Measurements from ENCODE around the gene RBM19. TPM values are rescaled to one million over a fixed set of nuclear protein-coding genes. Genes with fewer than 3 reads are reported as not detected.

The RBM19 gene
- total RNA-seq, 1 experiment from 2014 or later = 35.7 TPM

DNA sequence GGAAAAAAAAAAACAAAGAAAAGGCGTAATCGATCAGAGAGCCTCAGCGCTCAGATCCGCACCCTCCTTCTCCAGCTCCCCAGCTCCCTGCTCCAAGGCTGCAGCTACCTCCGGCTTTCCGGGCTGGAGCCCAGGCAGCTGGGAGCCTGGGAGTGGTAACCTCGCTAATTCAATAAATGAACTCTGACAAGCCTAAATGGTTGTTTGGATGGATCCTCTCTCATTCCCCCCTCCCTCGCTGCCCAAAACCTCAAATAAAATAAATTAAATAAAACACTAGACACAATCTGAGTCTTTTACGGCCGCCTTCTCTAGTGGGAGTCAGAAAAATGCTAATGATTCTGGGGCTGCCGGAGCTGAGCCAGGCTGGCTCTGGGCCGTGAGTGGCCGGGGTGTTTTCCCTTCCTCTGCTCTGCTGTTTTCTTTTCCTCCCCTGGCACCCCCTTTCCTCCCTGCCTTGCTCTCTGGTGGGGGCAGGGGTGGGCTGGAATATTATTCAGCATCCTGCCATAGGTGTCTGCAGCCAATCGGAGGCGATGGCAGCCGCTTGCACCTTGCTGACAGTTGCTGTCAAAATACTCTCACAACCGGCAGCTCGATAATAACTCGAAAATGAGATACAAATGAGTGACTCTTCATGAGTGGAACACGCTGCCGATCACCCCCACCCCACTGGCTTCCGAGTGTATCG lies 76.1 kb downstream of the RBM19 start:
- Mint-ChIP-seq H3K27ac (ENCODE audit: unreplicated experiment) (no peak overlapping the region), H3K4me3 (ENCODE audit: unreplicated experiment) (no peak overlapping the region), H3K9me3 (ENCODE audit: unreplicated experiment) (no peaks in the 10 kb centered on the region), H3K27me3 (ENCODE audit: insufficient read depth, unreplicated experiment) (no peaks in the 10 kb centered on the region), H3K36me3 (ENCODE audit: insufficient read depth, unreplicated experiment) (no peaks in the 10 kb centered on the region), H3K4me1 (ENCODE audit: low read depth, unreplicated experiment) (no peaks in the 10 kb centered on the region)
- H3K36me3 ChIP-seq (ENCODE audit: control insufficient read depth, insufficient read depth, low read length) = no peaks in the 10 kb centered on the region; the same call in 1 of the 2 replicates
- no peak for DNase-seq
- CTCF ChIA-PET = no interaction called here
- H3K4me3 ChIP-seq (ENCODE audit: low read depth, low read length) = no peak overlapping the region
- no TSS peak for BruUV-seq (replicated peaks)
- no peaks in the 10 kb centered on the region for H3K27me3 ChIP-seq (replicated peaks; ENCODE audit: control insufficient read depth, insufficient read depth, low read length)
- H3K9me3 ChIP-seq = no peaks in the 10 kb centered on the region
- H3K4me1 ChIP-seq = no peaks in the 10 kb centered on the region
- intact Hi-C loops (cut with micrococcal nuclease; ENCODE audit: unreplicated experiment) = no loop called here
- POLR2A ChIA-PET = no interaction called here
- TF ChIP-seq, protein P1, sequence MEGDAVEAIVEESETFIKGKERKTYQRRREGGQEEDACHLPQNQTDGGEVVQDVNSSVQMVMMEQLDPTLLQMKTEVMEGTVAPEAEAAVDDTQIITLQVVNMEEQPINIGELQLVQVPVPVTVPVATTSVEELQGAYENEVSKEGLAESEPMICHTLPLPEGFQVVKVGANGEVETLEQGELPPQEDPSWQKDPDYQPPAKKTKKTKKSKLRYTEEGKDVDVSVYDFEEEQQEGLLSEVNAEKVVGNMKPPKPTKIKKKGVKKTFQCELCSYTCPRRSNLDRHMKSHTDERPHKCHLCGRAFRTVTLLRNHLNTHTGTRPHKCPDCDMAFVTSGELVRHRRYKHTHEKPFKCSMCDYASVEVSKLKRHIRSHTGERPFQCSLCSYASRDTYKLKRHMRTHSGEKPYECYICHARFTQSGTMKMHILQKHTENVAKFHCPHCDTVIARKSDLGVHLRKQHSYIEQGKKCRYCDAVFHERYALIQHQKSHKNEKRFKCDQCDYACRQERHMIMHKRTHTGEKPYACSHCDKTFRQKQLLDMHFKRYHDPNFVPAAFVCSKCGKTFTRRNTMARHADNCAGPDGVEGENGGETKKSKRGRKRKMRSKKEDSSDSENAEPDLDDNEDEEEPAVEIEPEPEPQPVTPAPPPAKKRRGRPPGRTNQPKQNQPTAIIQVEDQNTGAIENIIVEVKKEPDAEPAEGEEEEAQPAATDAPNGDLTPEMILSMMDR (IDR thresholded peaks at IDR 0.05; ENCODE audit: insufficient read depth in 1 of 2, low read depth in 1 of 2, low read length in 1 of 2, severe bottlenecking in 1 of 2, unreplicated experiment in 1 of 2) = no peak

DNA sequence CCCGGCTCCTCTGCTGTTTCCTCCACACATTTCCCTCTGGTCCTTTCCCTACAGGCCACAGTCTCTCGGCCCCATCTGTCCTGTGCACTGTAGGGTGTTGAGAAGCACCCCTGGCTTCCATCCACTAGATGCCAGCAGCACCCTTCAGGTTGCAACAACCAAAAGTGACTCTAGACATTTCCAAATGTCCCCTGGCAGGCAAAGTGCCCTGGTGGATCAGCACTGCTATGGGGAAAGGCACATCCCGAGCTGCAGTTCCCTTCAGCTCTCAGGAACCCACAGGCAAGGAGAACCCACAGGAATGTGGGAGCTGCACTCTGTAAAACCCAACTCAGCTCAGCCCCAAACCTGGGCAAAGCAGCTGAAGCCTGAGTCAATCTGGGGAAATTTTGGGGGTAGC lies 77.0 kb downstream of the RBM19 start:
- no peaks in the 10 kb centered on the region for H3K36me3 Mint-ChIP-seq (ENCODE audit: insufficient read depth, unreplicated experiment)
- no peaks in the 10 kb centered on the region for H3K4me1 Mint-ChIP-seq (ENCODE audit: low read depth, unreplicated experiment)
- TF ChIP-seq, protein P1 (IDR thresholded peaks at IDR 0.05; ENCODE audit: insufficient read depth in 1 of 2, low read depth in 1 of 2, low read length in 1 of 2, severe bottlenecking in 1 of 2, unreplicated experiment in 1 of 2) = peak in 1 of 2 experiments; percentile 6
- H3K4me3 Mint-ChIP-seq (ENCODE audit: unreplicated experiment) = no peak overlapping the region
- H3K27ac Mint-ChIP-seq (ENCODE audit: unreplicated experiment) = no peak overlapping the region
- ChIA-PET POLR2A (no interaction called here), CTCF (no interaction called here)
- intact Hi-C loops (cut with micrococcal nuclease; ENCODE audit: unreplicated experiment) = no loop called here
- Histone ChIP-seq H3K4me3 (ENCODE audit: low read depth, low read length) (no peak overlapping the region), H3K9me3 (no peaks in the 10 kb centered on the region), H3K4me1 (no peaks in the 10 kb centered on the region), H3K27me3 (replicated peaks; ENCODE audit: control insufficient read depth, insufficient read depth, low read length) (no peaks in the 10 kb centered on the region), H3K36me3 (ENCODE audit: control insufficient read depth, insufficient read depth, low read length) (no peaks in the 10 kb centered on the region; the same call in 1 of the 2 replicates)
- H3K9me3 Mint-ChIP-seq (ENCODE audit: unreplicated experiment) = no peaks in the 10 kb centered on the region
- no peak for DNase-seq
- no TSS peak for BruUV-seq (replicated peaks)
- H3K27me3 Mint-ChIP-seq (ENCODE audit: insufficient read depth, unreplicated experiment) = no peaks in the 10 kb centered on the region

DNA sequence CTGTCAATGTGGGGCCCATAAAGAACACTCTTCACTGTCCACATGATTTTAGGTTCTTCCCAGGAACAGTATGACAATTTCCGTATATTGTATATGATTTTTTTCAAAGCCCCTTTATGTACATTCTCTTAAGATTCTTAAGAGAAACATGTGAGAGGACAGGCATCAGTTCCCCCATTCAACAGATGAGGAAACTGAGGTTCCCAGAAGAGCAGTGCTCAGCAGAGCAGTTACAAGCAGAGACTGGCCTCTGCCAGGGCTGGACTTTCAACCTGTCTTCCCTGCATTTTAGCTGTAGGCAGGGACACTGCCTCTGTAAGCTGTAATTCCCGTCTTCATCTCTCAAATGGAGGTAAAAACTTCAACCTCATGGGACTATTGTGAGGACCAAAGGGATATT lies 77.7 kb downstream of the RBM19 start:
- no TSS peak for BruUV-seq (replicated peaks)
- Histone ChIP-seq H3K4me3 (ENCODE audit: low read depth, low read length) (no peak overlapping the region), H3K4me1 (no peaks in the 10 kb centered on the region), H3K36me3 (ENCODE audit: control insufficient read depth, insufficient read depth, low read length) (no peaks in the 10 kb centered on the region; the same call in 1 of the 2 replicates), H3K9me3 (no peaks in the 10 kb centered on the region), H3K27me3 (replicated peaks; ENCODE audit: control insufficient read depth, insufficient read depth, low read length) (no peaks in the 10 kb centered on the region)
- intact Hi-C loops (cut with micrococcal nuclease; ENCODE audit: unreplicated experiment) = no loop called here
- TF ChIP-seq, protein P1 (IDR thresholded peaks at IDR 0.05; ENCODE audit: insufficient read depth in 1 of 2, low read depth in 1 of 2, low read length in 1 of 2, severe bottlenecking in 1 of 2, unreplicated experiment in 1 of 2) = no peak
- Mint-ChIP-seq H3K27ac (ENCODE audit: unreplicated experiment) (no peak overlapping the region), H3K4me1 (ENCODE audit: low read depth, unreplicated experiment) (no peaks in the 10 kb centered on the region), H3K4me3 (ENCODE audit: unreplicated experiment) (no peak overlapping the region), H3K36me3 (ENCODE audit: insufficient read depth, unreplicated experiment) (no peaks in the 10 kb centered on the region), H3K27me3 (ENCODE audit: insufficient read depth, unreplicated experiment) (no peaks in the 10 kb centered on the region), H3K9me3 (ENCODE audit: unreplicated experiment) (no peaks in the 10 kb centered on the region)
- POLR2A ChIA-PET = no interaction called here
- CTCF ChIA-PET = interaction anchor here (0.7 kb wide), 1 partner anchor 73 kb away, joined by 3 read pairs; no protein-coding TSS in a partner anchor
- DNase-seq = no peak

Measured in Caco-2 (cell line).